HL-60/S4 (cell line): ENCODE measurements around the gene CAPN12.
"Not testable (repeated sequence)": the region's sequence is repeated elsewhere in the genome, so short reads cannot be mapped to it uniquely, and the experiment has no call there.

Experiments
- in situ Hi-C: fragments of 300-500 bp; cut with MboI; formaldehyde crosslinking; loops from 2 replicates; pipeline ENCODE4 v1.14.3; 2022; ENCODE audit warnings: low sequenced_read_pairs

Gene CAPN12

GRCh38 chr19:38744298-38744681 is at the start of gene CAPN12:
TSS of gene CAPN12 (minus strand) at chr19:38744474. CDS start at chr19:38744165, 309 bp downstream.
- in situ Hi-C loops = no loop called here

- in situ Hi-C loops = no loop called here
Observed at GRCh38 chr19:38793671-38794070, 49.4 kb upstream of the CAPN12 start.

- in situ Hi-C loops = no loop called here
Observed at GRCh38 chr19:38793177-38793576, 48.9 kb upstream of the CAPN12 start.

DNA sequence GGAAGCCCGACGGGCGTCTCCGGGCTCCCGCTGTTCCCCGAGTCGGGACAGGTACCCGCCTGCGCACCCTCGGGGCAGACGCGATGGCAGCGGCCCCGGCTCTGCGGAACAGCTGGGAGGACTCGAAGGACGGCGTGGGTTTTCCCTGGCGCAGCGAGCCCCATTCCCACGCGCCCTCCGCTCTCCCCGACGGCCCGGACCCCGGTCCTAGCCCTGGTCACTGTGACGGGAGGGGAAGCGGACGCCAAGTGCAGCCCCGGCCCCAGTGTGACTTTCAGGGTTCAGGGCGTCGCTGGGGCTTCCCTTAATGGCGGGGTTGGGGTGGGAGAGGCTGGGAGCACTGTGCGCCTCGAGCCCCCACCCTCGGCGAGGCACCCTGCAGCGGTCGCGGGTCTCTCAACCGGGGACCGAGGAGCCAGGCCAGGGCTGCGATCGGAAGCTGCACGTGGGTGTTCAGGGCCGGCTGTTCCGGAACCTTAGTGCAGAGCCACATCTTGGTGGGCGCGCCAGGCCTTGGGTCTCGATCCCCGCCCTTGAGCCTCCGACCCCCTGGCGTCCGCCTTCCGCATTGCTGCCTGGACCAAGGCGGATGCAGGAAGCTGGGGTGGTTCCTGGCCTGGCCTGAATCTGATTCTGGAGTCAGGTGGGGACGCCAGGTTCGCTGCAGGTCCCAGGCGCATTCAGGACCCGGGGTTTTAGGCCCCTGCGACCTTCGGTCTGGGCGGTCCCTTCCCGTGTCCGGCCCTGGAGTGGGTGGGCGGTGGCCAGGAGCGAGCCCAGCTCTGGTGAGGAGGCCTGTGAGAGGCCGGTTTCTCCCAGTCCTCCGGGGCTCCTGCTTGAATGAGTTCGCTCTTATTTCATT is 48.2 kb upstream of the CAPN12 start:
- in situ Hi-C loops = no loop called here

DNA sequence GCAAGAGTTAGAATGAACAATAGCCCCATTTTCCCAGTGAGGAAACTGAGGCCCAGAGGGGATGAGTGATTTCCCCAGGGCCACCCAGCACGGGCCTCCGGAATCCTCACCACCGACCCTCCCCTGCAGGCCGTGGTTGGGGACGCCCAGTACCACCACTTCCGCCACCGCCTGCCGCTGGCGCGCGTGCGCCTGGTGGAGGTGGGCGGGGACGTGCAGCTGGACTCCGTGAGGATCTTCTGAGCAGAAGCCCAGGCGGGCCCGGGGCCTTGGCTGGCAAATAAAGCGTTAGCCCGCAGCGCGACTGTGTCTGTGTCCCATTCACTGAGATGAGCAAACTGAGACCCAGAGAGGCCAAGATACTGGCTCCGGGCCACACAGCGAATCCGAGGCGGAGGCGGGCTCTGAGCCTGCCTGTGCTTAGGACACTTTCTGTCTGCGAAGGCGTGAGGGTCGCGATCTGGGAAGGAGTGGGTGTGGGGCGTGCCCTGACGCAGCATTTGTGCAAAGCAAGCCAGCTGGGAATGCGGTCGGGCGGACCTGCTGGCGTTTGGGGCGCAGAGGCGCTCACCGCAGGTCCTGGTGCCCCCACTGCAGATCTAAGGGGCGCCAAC is 47.3 kb upstream of the CAPN12 start:
- in situ Hi-C loops = not testable (repeated sequence)

- in situ Hi-C loops = not testable (repeated sequence)
Observed at GRCh38 chr19:38790507-38791403, 46.5 kb upstream of the CAPN12 start.

DNA sequence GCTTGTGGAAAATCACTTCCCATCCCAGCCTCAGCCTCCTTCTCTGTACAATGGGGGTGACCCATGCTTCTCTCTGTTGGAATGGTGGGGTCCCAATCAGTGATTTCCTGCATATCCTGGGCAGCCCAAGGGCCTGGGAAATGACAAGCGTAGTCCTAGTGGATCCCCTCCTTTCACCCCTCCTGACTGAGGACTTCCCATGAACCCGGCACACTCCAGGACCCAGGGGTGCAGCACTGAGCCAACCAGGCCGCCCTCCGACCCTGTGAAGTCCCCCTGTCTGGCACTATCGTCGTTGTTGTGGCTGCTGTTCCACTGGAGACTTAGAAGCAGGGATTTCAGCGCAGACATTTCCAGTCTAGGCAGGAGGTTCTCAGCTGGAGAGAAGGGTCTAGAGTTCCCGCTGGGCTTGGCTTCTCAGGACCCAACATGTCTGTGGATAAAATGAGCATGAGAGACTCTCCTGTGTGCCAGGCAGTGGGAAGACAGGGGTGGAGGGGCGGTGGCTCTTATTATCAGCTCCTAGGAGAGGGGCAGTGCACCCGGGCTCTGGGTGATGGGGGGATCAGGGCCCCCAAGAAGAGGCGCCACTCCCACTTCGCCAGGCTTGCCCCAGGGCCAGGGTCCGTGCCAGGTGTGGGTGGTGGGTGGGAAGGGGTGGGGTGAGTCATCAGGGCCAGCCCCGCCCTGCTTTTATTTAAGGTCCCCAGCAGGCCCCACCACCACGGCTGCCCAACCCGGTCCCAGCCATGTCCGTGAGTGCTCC is 44.4 kb upstream of the CAPN12 start, which contains the start of gene LGALS7B:
TSS of gene LGALS7B (plus strand) at position 723 of the 766 bp plus-strand sequence. CDS start at position 750, 27 bp downstream.
- in situ Hi-C loops = no loop called here

DNA sequence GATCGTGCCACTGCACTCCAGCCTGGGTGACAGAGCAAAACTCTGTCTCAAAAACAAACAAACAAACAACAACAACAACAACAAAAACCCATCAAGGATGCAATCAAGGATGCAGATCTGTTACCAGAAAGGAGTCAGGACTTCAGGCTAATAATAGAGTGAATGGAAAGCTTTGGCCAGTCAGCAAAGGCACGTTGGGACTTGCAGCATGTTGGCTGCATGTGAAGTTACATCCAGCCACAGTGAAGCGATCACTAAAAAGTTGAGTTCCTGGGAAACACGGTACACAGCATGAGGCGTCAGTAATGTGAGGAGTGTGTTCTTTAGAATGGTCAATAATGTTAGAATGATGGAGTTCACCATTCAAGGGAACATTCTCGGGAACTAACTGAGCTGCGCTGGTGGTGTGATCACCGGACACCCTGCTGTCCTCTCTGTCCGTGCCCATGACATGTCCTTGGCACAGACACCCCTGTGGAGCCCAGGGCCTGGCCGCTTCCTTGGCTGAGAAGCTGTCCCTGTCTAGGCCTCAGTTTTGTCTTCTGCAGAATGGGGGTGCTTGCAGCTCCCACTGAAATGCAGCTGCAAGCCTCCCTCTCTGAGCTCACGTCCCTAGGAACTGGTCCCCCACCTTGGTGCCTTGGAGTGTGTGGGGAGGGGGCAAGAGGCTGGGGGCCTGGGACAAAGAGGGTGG is 42.4 kb upstream of the CAPN12 start:
- in situ Hi-C loops = no loop called here

- in situ Hi-C loops = not testable (repeated sequence)
Observed at GRCh38 chr19:38786061-38786460, 41.8 kb upstream of the CAPN12 start.

DNA sequence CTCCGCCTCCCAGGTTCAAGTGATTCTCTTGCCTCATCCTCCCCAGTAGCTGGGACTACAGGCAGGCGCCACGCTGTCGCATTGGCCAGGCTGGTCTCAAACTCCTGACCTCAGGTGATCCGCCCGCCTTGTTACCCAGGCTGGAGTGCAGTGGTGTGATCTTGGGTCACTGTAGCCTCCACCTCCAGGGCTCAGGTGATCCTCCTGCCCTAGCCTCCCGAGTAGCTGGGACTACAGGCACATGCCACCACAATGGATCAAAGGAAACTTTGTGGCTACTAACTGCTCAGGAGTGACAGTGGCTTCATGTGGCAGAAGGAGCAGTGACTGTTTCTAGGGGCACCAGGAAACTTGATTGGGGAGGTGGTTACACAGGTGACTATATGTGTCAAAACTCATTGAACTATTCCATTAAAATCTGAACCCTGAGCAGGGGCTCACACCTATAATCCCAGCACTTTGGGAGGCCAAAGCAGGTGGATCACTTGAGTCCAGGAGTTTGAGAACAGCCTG is 41.0 kb upstream of the CAPN12 start:
- in situ Hi-C loops = no loop called here

DNA sequence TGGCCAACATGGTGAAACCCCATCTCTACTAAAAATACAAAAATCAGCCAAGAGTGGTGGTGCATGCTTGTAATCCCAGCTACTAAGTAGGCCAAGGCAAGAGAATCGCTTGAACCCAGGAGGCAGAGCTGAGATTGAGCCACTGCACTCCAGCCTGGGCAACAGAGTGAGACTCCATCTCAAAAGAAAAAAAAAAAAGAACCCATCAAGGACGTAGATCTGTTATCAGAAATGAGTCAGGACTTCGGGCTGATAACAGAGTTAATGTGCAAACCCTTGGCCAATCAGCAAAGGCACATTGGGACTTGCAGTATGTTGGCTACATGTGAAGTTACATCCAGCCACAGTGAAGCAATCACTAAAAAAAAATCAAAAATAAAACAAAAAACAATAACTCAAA is 40.0 kb upstream of the CAPN12 start:
- in situ Hi-C loops = no loop called here

- in situ Hi-C loops = not testable (repeated sequence)
Observed at GRCh38 chr19:38782212-38782611, 37.9 kb upstream of the CAPN12 start.

DNA sequence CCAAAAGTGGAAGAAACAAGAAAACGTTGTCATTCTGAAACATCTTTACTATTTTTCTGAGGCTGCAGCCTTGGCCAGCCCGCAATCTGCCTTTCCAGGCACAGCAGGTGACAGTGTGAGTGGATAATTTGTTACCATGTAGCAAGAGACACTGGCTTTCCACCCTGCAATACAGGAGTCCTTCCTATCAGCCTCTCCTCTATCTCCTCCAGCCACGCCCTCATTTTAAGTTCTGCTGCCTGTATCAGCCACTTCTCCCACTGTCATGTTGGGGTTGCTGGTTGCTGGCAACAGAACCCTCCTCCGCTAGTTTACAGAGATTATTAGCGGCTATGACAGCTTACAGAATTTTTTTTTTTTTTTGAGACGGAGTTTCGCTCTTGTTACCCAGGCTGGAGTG is 36.8 kb upstream of the CAPN12 start:
- in situ Hi-C loops = no loop called here

DNA sequence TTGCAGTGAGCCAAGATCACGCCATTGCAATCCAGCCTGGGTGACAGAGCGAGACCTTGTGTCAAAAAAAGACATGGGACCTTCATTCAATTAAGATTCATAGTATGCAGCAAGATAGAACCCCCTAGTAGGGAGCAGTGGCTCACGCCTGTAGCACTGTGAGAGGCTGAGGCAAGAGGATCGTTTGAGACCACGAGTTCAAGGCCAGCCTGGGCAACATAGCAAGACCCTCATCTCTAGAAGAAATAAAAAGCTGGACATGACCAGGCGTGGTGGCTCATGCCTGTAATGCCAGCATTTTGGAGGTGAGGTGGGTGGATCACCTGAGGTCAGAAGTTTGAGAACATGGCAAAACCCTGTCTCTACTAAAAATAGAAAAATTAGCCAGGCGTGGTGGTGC is 36.2 kb upstream of the CAPN12 start:
- in situ Hi-C loops = no loop called here

- in situ Hi-C loops = no loop called here
Observed at GRCh38 chr19:38778733-38779132, 34.5 kb upstream of the CAPN12 start.

DNA sequence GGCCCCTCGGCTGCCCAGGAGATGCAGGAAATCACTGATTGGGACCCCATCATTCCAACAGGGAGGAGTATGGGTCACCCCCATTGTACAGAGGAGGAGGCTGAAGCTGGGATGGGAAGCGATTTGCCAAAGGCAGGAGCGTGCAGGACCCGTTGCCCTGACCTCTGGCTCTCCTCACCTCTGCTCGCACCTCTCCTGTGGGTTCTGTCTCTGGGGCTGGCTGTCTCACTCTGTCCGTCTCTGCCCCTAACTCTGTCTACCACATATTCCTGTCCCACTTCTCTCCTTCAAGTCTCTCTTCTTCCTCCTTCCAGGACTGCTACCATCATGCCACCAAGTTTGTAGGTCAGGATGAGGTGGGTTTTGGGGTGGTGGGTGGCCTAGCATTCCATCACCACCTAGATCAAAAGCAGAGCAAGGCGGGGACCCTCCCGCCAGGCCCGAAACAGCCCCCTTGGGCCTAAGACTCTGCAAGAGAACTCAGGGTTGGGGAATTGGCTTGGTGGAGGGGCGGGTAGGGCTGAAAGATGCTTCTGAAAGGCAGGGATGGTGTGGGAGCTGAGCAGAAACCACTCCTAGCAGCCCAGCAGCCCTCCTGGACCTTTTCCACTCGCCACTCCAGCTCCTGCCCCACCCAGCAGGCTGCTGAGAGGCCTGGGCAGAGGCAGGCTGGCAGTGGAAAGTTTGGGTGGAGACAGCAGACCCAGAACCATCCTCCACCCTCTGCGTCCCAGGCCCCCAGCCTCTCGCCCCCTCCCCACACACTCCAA is 30.1 kb upstream of the CAPN12 start:
- in situ Hi-C loops = no loop called here

GRCh38 chr19:38773469-38774177 is 29.3 kb upstream of the CAPN12 start, which contains the start of gene LGALS7:
TSS of gene LGALS7 (minus strand) at chr19:38773517. CDS start at chr19:38773492, 25 bp downstream.
- in situ Hi-C loops = no loop called here

- in situ Hi-C loops = not testable (repeated sequence)
Observed at GRCh38 chr19:38771569-38771968, 27.3 kb upstream of the CAPN12 start.
